GM20000 (cell line): ENCODE results near the gene POLR2J3.
"Not testable (repeated sequence)": the region's sequence is repeated elsewhere in the genome, so short reads cannot be mapped to it uniquely, and the experiment has no call there.

Experiments
- DNase-seq: peaks from one replicate; pipeline ENCODE4 v3.0.0; 2012; ENCODE audit warnings: low spot score

Gene POLR2J3

GRCh38 chr7:102527822-102528793, 44.3 kb downstream of the POLR2J3 start:
- DNase-seq: not testable (repeated sequence)

- DNase-seq: not testable (repeated sequence)
Measured at GRCh38 chr7:102527182-102527581, 45.2 kb downstream of the POLR2J3 start.

GRCh38 chr7:102524803-102525202, 47.6 kb downstream of the POLR2J3 start:
- not testable (repeated sequence) for DNase-seq

- not testable (repeated sequence) for DNase-seq
Measured at GRCh38 chr7:102520797-102521196, 51.6 kb downstream of the POLR2J3 start.

- DNase-seq: not testable (repeated sequence)
Measured at GRCh38 chr7:102517550-102518147, 54.7 kb downstream of the POLR2J3 start, which contains the start of gene RASA4B. Gene RASA4B, minus strand, starts transcription at chr7:102517777. Its CDS starts 67 bp downstream, at chr7:102517710.
